DMS153 treated with DMSO at 0.1 percent for 48 hours (cell line): Measurements from ENCODE around the gene HTT.
"Not testable (repeated sequence)": the region's sequence is repeated elsewhere in the genome, so short reads cannot be mapped to it uniquely, and the experiment has no call there.

Experiments
- DNase-seq: peaks from one replicate; lab custom pipeline; 2025; ENCODE audit not compliant: unreplicated experiment; lab: John Stamatoyannopoulos, UW

Gene HTT

GRCh38 chr4:3044870-3045819 lies 29.3 kb upstream of the HTT start:
- no peak for DNase-seq

GRCh38 chr4:3046162-3046561 lies 28.3 kb upstream of the HTT start:
- DNase-seq, result no peak

DNA sequence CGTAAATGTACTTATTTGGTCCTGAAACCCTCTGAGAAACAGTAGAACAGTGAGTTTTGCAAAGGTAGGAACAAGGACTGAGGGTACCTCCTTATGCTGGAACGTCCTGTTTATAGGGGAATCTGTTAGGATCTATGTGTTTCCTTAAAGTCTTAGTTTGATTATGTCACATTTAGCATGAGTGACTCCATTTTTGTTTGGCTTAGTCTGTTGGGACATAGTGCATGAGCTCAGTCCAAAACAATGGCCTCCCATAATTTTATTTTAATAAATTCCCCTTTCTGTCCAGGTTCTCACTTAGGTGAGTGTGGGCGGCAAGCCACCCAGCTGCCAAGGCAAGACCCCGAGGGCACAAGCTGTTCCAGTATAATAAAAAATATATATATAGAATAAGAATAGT lies 27.9 kb upstream of the HTT start:
- DNase-seq, result no peak

DNA sequence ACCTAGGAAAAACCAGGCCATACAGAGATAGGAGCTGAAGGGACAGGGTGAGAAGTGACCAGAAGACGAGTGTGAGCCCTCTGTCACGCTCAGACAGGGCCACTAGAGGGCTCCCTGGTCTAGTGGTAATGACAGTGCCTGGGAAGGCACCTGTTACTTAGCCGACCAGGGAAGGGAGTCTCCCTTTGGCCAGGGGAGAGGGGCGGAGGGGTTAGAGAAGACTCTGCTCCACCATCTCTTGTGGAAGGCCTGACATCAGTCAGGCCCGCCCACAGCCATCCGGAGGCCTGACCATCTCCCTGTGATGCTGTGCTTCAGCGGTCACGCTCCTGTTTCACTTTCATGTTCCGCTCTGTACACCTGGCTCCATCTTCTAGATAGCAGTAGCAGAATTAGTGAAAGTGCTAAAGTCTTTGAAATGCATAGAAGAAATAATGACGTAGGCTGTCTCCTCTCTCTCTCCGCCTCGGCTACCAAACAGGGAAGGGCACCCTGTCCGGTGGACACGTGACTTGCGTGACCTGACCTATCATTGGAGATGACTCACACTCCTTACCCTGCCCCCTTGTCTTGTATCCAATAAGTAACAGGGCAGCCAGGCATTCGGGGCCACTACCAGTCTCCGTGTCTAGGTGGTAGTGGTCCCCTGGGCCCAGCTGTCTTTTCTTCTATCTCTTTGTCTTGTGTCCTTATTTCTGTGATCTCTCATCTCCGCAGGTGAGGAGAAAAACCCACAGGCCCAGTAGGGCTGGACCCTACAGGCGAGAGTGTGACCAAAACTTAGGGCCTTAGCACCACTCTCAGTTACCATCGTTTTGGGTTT lies 26.8 kb upstream of the HTT start:
- DNase-seq, result no peak

- DNase-seq, result not testable (repeated sequence)
Observed at GRCh38 chr4:3051141-3051897, 23.2 kb upstream of the HTT start.

GRCh38 chr4:3054169-3054759 lies 20.2 kb upstream of the HTT start:
- no peak for DNase-seq

- DNase-seq, result no peak
Observed at GRCh38 chr4:3059943-3060342, 14.5 kb upstream of the HTT start.

DNA sequence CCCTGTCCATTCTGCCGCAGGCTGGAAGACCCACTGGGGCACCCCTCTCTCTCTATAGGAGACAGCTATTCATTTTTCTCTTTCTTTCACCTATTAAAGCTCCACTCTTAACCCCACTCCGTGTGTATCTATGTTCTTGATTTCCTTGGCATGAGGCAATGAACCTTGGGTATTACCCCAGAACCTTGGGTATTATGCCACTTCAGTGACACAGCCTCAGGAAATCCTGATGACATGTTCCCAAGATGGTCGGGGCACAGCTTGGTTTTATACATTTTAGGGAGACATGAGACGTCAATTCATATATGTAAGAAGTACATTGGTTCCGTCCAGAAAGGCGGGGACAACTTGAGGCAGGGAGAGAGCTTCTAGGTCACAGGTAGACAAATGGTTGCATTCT lies 13.5 kb upstream of the HTT start:
- DNase-seq, result no peak

GRCh38 chr4:3062471-3062870 lies 12.0 kb upstream of the HTT start:
- no peak for DNase-seq

GRCh38 chr4:3065551-3065950 lies 8.9 kb upstream of the HTT start:
- DNase-seq, result no peak

GRCh38 chr4:3066836-3067400 lies 7.6 kb upstream of the HTT start:
- DNase-seq, result no peak

DNA sequence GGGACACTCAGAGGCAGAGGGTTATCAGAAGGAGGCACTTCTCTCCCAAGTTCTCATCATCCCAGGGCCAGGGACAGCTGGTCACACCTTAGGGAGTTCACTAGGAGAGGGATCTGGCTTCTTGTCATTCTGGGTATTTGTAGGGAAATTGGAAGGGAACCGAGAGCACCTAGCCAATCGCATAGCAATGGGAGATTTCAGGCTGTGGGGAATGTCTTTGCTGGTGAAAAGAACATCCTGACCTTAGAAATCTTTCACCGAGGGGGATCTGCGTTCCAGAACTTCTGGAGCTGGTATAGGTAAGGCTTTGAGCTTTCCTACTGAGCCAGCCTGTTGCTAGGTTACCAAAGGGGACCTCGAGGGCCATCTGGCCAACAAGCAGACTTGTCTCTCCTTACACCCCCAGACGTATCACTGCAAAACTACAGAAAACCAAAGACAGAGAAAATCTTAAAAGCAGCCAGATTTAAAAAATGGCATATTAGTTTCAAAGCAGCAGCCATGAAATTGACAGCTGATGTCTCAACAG lies 6.9 kb upstream of the HTT start:
- no peak for DNase-seq

DNA sequence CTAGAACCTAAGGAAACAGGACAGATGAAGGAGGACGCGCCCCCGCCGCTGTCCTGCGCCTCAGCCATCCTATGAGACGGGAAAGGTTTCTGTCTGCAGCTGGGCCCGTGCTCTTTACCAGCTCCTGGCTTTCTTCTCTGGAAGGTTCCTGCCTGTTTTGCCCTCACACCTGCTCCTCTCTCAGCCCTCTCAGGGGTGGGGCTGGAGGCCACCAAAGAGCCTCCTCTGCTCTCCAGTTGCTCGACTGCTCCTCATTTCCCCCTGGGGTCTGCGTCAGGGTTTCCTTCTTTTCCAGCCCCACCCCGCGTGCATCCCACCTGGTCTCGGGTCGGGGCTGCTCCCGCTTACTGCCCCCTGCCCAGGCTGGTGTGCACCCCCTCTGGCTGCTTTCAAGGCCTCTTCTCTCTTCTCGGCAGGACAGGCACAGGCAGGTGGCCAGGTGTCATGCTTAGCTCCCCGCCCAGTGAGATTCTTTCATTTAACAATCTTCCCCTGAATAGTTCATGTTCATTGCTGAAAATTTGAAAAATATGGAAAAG lies 4.8 kb upstream of the HTT start:
- DNase-seq, result no peak

DNA sequence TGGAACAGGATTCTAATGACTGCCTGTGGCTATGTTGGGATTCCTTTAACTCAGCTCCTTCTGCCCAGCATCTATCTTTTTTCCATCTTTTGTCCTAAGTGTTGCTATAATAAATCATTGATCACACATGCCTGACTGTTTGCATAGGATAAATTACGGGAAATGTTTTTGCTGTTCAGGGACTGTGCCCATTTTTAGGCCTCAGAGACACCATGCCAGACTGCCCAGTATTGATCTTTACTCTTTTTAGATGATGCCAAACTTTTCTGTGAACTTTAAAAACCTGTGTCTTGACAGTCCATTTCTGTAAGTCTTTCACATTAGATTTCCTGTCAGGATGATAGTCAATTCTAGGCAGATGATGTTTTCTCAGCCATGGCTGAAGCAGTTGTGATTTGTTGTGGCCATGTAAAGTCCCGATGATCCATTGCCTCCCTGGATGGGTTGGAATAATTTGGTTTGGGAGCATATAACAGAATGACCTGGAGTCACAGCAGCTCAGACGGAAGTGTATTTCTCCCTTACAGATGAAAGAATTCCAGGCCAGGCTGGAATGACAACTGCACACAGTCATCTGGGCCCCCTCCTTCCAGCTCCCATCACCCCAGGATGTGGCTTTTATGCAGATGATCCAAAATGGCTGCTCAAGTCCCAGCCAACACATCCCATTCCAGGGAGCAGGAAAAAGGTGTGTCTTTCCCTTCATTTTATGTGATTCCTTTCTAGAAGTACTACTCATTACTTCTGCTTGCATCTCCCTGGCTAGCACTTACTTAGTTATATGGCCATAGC lies 3.6 kb upstream of the HTT start:
- no peak for DNase-seq

GRCh38 chr4:3071811-3072210 lies 2.7 kb upstream of the HTT start:
- DNase-seq, result no peak

- no peak for DNase-seq
Observed at GRCh38 chr4:3073158-3074077, 1.1 kb upstream of the HTT start.

- no peak for DNase-seq
Observed at GRCh38 chr4:3074846-3075651, 568 bp downstream of the HTT start.

- no peak for DNase-seq
Observed at GRCh38 chr4:3075652-3075981, 1.1 kb downstream of the HTT start.
